GM19099 (cell line): Measurements from ENCODE around the gene NEGR1.

Experiments used
- POLR2A ChIP-seq: IDR thresholded peaks from 3 replicates; pipeline ENCODE4 v1.6.1; 2011; ENCODE audit warnings: low read depth; ENCODE audit not compliant: insufficient read length; ENCODE audit errors: extremely low read depth

NEGR1 gene

GRCh38 chr1:71667216-71667615 lies 615.1 kb downstream of the NEGR1 start:
- TF ChIP-seq POLR2A, result no peak

DNA sequence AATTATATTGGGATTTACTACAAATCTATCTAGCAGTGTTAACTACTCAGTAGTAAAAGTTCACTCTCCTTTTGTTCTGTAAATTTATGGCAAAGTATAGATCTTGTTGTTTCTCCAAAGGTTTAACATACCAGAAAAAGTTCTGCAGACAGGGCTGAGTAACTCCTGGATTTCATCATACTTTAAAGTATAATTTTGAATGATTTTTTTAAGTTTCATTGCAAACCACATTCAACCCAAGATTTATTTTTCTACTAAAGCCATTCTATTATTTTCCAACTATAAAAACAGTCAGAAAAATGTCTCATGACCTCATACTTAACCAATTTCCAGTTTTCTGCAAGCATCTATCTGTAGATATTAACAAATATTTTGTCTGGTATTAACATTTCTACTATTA lies 615.7 kb downstream of the NEGR1 start:
- no peak for TF ChIP-seq POLR2A

DNA sequence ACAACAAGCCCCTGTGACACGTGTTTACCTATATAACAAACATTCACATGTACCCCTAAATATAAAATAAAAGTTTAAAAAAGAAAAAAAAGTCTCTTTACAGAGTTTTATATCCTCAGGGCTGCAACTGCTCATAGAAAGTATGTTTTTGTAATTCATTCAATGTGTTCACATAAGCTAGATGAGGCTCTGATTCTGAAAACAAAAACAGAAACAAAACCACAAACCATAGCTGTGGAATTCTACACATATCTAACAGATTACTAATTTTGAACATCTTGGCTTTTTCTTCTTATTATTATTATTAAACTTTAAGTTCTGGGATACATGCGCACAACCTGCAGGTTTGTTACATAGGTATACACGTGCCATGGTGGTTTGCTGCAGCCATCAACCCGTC lies 621.9 kb downstream of the NEGR1 start:
- no peak for TF ChIP-seq POLR2A

- no peak for TF ChIP-seq POLR2A
Measured at GRCh38 chr1:71657891-71658679, 624.3 kb downstream of the NEGR1 start.

GRCh38 chr1:71656902-71657301 lies 625.4 kb downstream of the NEGR1 start:
- no peak for TF ChIP-seq POLR2A

DNA sequence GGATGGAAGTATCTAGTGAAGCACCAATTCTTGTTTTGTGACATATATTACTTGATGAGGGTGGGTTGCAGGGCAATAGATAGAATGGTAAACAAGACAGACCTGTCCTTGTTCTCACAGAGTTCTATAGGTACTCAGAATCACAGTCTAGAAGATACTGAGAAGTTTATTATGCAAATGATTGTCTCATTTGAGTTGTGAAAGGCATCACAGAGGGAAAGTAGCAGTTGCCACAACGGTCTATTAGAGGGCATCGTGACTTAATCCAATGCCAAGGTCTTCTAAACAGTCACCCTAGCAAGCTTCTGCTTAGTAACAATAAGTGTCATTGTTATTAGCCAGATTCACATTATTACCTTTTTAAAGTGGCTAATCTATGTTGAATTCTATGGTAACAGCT lies 626.7 kb downstream of the NEGR1 start:
- no peak for TF ChIP-seq POLR2A

- TF ChIP-seq POLR2A, result no peak
Measured at GRCh38 chr1:71653952-71654351, 628.4 kb downstream of the NEGR1 start.

- TF ChIP-seq POLR2A, result no peak
Measured at GRCh38 chr1:71651214-71651613, 631.1 kb downstream of the NEGR1 start.

- TF ChIP-seq POLR2A, result no peak
Measured at GRCh38 chr1:71650119-71650518, 632.2 kb downstream of the NEGR1 start.

- no peak for TF ChIP-seq POLR2A
Measured at GRCh38 chr1:71649608-71650007, 632.7 kb downstream of the NEGR1 start.

GRCh38 chr1:71647513-71648300 lies 634.6 kb downstream of the NEGR1 start:
- TF ChIP-seq POLR2A, result no peak

DNA sequence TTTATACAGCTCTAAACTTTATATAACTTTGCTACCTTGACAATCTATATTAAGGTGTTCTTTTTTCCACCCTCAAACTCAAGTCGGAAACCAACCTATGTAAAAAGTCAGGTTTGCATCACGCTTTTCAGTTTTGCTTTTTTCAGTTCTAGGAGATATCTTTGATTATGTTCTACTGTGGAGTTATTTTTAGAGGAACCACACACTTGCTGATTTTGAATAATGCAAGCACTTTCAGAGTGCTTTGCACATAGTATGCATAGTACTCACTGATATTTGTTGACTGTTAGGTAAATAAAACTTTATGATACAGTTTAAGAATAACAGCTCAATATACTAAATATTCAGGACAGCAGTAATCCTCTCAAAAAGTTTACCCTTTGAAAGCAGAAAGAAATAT lies 637.3 kb downstream of the NEGR1 start:
- TF ChIP-seq POLR2A, result no peak

GRCh38 chr1:71641903-71642302 lies 640.4 kb downstream of the NEGR1 start:
- TF ChIP-seq POLR2A, result no peak

DNA sequence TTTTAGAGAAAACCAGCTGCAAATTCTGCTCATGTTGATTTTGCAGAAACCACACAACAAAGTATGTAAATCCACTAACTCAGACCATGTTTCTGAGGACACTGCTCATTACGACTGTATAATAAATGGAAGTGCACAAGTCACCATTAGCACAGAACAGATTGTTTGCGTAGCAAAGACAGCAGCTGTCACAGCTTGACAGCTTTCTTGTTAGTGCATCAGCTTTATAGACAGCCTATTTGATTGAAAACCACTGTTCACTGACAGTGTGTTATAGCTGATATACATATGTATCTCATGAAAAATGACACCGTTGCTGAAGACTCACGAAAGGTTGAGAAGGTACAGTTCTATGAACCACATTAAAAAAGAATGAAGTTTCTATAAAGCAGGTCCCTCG lies 641.3 kb downstream of the NEGR1 start:
- no peak for TF ChIP-seq POLR2A

GRCh38 chr1:71640116-71640515 lies 642.2 kb downstream of the NEGR1 start:
- no peak for TF ChIP-seq POLR2A
